ENCODE data around the gene TAF5.

The TAF5 gene

DNA sequence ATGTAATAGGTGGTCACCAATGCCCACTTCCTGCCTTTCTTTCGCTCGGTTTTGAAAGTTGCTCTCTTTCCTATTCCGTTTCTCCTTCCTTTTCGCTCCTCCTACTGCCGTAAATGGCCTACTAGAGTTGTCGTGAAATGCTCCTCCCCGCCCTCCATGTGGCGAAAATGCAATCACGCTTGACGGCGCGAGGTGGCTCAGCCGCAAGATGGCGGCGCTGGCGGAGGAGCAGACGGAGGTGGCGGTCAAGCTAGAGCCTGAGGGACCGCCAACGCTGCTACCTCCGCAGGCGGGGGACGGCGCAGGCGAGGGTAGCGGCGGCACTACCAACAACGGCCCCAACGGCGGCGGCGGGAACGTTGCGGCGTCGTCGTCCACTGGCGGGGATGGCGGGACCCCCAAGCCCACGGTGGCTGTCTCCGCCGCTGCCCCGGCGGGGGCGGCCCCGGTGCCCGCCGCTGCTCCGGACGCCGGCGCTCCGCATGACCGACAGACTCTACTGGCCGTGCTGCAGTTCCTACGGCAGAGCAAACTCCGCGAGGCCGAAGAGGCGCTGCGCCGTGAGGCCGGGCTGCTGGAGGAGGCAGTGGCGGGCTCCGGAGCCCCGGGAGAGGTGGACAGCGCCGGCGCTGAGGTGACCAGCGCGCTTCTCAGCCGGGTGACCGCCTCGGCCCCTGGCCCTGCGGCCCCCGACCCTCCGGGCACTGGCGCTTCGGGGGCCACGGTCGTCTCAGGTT is at the start of gene TAF5:
TAF5 (plus strand) TSS at position 195 of the 737 bp plus-strand sequence; CDS start at position 209, 14 bp downstream.
- TF ChIP-seq CTCF (IDR thresholded peaks at IDR 0.05), result no peak

DNA sequence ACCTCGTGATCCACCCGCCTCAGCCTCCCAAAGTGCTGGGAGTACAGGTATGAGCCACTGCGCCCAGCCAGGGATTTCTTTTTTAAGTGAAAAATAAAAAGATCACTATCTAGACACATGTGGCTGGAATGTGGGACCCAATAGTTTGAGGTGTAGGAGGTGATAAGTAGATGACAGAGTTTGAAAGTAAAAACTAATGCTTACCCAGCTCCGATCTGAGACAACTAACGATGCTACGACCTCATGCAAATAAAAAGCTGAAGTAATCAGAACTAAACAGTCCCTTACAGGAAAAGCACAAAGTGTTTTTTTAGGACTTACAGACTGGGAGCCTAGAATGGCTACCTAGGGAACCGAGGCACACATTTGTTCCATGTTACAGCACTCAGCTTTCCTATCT is 39.9 kb upstream of the TAF5 start:
- no peak for TF ChIP-seq CTCF (IDR thresholded peaks at IDR 0.05)

- peak; percentile 76 for TF ChIP-seq CTCF (IDR thresholded peaks at IDR 0.05)
Observed at GRCh38 chr10:103333934-103334520, 33.7 kb upstream of the TAF5 start.

DNA sequence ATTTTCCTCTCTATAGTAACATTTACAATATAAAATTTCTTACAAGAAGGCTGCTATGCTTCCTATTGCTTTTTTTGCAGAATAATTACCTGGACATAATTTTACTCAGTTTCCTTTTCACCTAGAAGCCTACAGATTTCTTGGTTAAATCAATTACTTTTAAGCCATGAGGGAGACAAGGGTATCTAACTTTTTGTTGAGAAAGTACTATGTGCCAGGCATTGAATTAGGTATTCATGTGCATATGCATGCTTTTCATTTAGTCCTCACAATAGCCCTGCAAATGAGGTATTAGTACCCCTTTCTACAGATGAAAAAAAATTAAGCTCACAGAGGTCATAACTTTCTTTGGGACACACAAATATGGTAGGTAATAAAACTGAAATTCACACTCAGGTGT is 33.2 kb upstream of the TAF5 start:
- no peak for TF ChIP-seq CTCF (IDR thresholded peaks at IDR 0.05)

DNA sequence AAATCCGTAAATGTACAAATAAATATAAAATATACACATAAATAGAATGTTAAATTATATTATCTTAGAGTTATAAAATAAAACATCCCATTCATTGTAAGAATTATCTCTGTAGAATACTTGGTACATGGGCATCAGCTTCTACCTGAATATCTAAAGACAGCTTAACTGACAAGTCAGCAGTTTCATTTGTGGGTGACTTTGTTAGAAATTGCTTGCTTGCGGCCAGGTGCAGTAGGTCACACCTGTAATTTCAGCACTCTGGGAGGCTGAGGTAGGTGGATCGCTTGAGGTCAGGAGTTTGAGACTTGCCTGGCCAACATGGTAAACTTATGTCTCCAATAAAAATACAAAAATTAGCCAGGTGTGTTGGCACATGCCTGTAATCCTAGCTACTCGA is 31.4 kb upstream of the TAF5 start:
- TF ChIP-seq CTCF (IDR thresholded peaks at IDR 0.05), result no peak

DNA sequence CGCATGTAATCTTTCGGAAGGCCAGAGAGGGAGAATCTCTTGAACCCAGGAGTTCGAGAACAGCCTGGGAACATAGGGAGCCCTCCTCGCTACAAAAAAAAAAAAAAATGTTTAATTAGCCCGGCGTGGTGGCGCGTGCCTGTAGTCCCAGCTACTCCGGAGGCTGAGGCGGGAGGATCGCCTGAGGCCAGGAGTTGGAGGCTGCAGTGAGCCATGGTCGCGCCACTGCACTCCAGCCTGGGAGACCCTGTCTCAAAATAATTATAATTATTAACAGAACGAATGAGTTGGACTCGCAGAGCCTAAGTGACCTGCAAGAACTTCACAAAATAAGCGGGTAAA is 17.6 kb upstream of the TAF5 start:
- TF ChIP-seq CTCF (IDR thresholded peaks at IDR 0.05), result no peak

DNA sequence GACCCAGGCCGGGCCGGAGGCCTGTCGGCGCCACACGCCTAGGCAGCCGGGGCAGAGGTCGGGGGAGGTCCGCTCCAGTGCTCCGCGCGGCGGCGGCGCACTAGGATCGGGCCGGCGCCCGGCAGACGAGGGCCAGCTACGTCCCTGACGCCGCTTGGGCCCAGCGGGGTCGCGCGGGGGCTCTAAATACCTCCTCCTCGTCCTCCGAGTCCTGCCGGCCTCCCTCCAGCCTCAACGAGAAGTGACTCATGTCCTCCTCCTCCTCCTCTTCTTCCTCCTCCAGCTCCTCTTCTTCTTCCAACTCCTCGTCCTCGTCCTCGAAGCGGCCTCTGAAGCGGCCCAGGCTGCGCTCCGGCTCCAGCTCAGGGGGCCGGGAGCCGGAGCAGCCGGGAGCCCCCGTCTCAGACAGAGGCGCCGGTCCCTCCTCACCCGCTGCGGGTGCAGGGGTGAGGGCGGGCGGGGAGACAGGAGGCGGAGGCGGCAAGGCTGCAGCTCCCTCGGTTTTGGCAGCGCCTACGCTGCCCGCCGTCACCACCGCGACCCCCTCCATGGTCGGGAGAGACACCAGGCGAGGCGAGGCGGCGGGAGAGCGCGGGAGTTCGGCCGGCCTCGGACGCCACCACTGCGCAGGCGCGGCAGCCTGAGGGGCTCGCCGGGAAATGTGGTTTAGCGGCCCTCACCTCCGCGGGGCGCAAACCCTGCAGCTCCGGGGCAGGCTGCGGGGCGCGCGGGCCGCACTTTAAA is 17.1 kb upstream of the TAF5 start, which contains the start of gene PCGF6:
PCGF6 (minus strand) TSS at position 624 of the 744 bp plus-strand sequence; CDS start at position 550, 74 bp downstream.
- no peak for TF ChIP-seq CTCF (IDR thresholded peaks at IDR 0.05)
